Measurements from ENCODE around the gene ITGB3BP.
A peak's percentile ranks its signal among the peaks of the same experiment; 100 is the strongest.
"Not testable (repeated sequence)": the region's sequence is repeated elsewhere in the genome, so short reads cannot be mapped to it uniquely, and the experiment has no call there.

The ITGB3BP gene

GRCh38 chr1:63522891-63523728 is at the start of gene ITGB3BP, which contains the start of gene EFCAB7:
ITGB3BP (minus strand) TSS chr1:63523225; CDS start chr1:63523133, 92 bp downstream.
EFCAB7 (plus strand) TSS chr1:63523525; CDS start chr1:63525573, 2,048 bp downstream.
- DNase-seq (ENCODE audit: low read depth in 2 of 2) = peak; percentile 56

GRCh38 chr1:63572686-63573085 is 49.7 kb upstream of the ITGB3BP start:
- DNase-seq (ENCODE audit: low read depth in 2 of 2) = not testable (repeated sequence)

- no peak for DNase-seq (ENCODE audit: low read depth in 2 of 2)
Observed at GRCh38 chr1:63569640-63570316, 46.8 kb upstream of the ITGB3BP start.

GRCh38 chr1:63569068-63569467 is 46.0 kb upstream of the ITGB3BP start:
- DNase-seq (ENCODE audit: low read depth in 2 of 2) = no peak

- no peak for DNase-seq (ENCODE audit: low read depth in 2 of 2)
Observed at GRCh38 chr1:63563745-63564144, 40.7 kb upstream of the ITGB3BP start.

- DNase-seq (ENCODE audit: low read depth in 2 of 2) = no peak
Observed at GRCh38 chr1:63559357-63559756, 36.3 kb upstream of the ITGB3BP start.

GRCh38 chr1:63557365-63557987 is 34.5 kb upstream of the ITGB3BP start:
- DNase-seq (ENCODE audit: low read depth in 2 of 2) = no peak

GRCh38 chr1:63555480-63555879 is 32.5 kb upstream of the ITGB3BP start:
- DNase-seq (ENCODE audit: low read depth in 2 of 2) = no peak

- no peak for DNase-seq (ENCODE audit: low read depth in 2 of 2)
Observed at GRCh38 chr1:63548877-63549276, 25.9 kb upstream of the ITGB3BP start.

GRCh38 chr1:63548303-63548702 is 25.3 kb upstream of the ITGB3BP start:
- no peak for DNase-seq (ENCODE audit: low read depth in 2 of 2)

- DNase-seq (ENCODE audit: low read depth in 2 of 2) = no peak
Observed at GRCh38 chr1:63547621-63548294, 24.7 kb upstream of the ITGB3BP start.

GRCh38 chr1:63545780-63546179 is 22.8 kb upstream of the ITGB3BP start:
- no peak for DNase-seq (ENCODE audit: low read depth in 2 of 2)

GRCh38 chr1:63537940-63538339 is 14.9 kb upstream of the ITGB3BP start:
- DNase-seq (ENCODE audit: low read depth in 2 of 2) = no peak

- no peak for DNase-seq (ENCODE audit: low read depth in 2 of 2)
Observed at GRCh38 chr1:63537006-63537405, 14.0 kb upstream of the ITGB3BP start.

- no peak for DNase-seq (ENCODE audit: low read depth in 2 of 2)
Observed at GRCh38 chr1:63534406-63534805, 11.4 kb upstream of the ITGB3BP start.

- no peak for DNase-seq (ENCODE audit: low read depth in 2 of 2)
Observed at GRCh38 chr1:63533931-63534330, 10.9 kb upstream of the ITGB3BP start.

- DNase-seq (ENCODE audit: low read depth in 2 of 2) = no peak
Observed at GRCh38 chr1:63532727-63533126, 9.7 kb upstream of the ITGB3BP start.

- DNase-seq (ENCODE audit: low read depth in 2 of 2) = no peak
Observed at GRCh38 chr1:63524201-63524600, 1.2 kb upstream of the ITGB3BP start.

GRCh38 chr1:63523738-63524137 is 713 bp upstream of the ITGB3BP start:
- no peak for DNase-seq (ENCODE audit: low read depth in 2 of 2)

- no peak for DNase-seq (ENCODE audit: low read depth in 2 of 2)
Observed at GRCh38 chr1:63516629-63517028, 6.4 kb downstream of the ITGB3BP start.

GRCh38 chr1:63512584-63512983 is 10.4 kb downstream of the ITGB3BP start:
- DNase-seq (ENCODE audit: low read depth in 2 of 2) = no peak

- no peak for DNase-seq (ENCODE audit: low read depth in 2 of 2)
Observed at GRCh38 chr1:63509718-63510117, 13.3 kb downstream of the ITGB3BP start.
